ENCODE measurements around the gene ELOB.

DNA sequence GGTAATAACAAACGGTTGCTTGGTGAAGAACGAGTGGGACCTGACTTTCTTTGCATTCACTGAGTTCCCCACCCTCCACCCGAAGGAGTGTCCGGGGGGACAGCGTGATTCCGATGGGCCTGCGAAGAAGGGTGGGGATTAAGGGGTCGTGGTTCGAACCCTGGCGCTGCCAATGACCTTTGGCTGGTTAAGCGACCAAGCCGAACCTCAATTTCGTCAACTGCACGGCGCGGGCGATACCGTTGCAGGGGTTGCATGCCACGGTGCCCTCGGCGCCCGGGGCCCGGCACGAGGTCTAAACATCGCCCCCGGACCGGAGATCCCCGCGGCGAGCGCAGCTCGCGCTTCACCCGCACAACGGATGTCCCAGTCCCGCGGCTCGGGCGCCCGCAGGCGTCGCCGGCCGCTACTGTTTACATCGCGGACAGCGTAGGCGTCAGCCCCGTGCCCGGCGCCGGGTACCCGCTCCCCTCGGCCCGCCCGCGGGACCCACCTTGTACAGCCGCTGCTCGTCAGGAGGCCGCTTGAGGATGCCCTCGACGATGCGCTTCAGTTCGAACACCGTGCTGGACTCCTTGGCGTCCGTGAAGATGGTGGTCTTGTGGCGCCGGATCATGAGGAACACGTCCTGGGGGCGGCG, 460 bp downstream of the ELOB start:
- TF ChIP-seq EZH2phosphoT487 (IDR thresholded peaks at IDR 0.05; ENCODE audit: borderline replicate concordance, low read depth), result no peak
- TF ChIP-seq EP300 (IDR thresholded peaks at IDR 0.05; ENCODE audit: borderline replicate concordance in 1 of 2, low read depth in 1 of 2, low read length in 1 of 2), result no peak
- no peak for TF ChIP-seq CTCF (IDR thresholded peaks at IDR 0.05)
- TF ChIP-seq SIN3A (IDR thresholded peaks at IDR 0.05; ENCODE audit: borderline replicate concordance, low read depth, low read length), result no peak
- TF ChIP-seq MAX (IDR thresholded peaks at IDR 0.05; ENCODE audit: low read depth), result no peak
- TF ChIP-seq TCF12 (IDR thresholded peaks at IDR 0.05), result no peak

Measured in SK-N-SH (cell line).